HG02678 (cell line): Measurements from ENCODE around the gene LHX3.

Experiments used
- ATAC-seq: cut with Tn5 transposase; IDR thresholded peaks from one replicate; pipeline ENCODE4 v1.9.1; 2021; ENCODE audit warnings: mild to moderate bottlenecking, moderate library complexity; ENCODE audit not compliant: unreplicated experiment

The LHX3 gene

GRCh38 chr9:136209786-136210185 lies 4.9 kb upstream of the LHX3 start:
- no peak for ATAC-seq

- no peak for ATAC-seq
Measured at GRCh38 chr9:136209232-136209631, 4.3 kb upstream of the LHX3 start.

DNA sequence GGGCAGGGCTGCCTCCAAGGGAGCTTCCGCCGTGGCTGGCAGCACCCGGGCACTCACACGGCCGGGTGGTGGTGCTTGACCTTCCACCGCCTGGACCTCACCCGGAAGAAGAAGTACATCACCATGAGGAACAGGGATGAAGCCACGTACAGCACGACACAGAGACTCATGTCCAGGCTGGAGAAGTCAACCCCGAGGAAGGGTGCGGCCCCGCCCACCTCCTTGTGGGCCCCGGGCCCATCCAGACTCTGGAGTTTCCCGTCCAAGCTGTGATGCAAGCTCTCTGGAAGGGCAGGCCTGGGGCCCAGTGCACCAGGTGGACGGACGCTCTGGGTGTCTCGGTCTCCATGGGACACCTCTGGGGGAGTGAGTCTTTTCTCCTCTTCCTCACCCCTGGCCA lies 3.7 kb upstream of the LHX3 start:
- no peak for ATAC-seq

GRCh38 chr9:136207616-136208015 lies 2.7 kb upstream of the LHX3 start:
- ATAC-seq: no peak

DNA sequence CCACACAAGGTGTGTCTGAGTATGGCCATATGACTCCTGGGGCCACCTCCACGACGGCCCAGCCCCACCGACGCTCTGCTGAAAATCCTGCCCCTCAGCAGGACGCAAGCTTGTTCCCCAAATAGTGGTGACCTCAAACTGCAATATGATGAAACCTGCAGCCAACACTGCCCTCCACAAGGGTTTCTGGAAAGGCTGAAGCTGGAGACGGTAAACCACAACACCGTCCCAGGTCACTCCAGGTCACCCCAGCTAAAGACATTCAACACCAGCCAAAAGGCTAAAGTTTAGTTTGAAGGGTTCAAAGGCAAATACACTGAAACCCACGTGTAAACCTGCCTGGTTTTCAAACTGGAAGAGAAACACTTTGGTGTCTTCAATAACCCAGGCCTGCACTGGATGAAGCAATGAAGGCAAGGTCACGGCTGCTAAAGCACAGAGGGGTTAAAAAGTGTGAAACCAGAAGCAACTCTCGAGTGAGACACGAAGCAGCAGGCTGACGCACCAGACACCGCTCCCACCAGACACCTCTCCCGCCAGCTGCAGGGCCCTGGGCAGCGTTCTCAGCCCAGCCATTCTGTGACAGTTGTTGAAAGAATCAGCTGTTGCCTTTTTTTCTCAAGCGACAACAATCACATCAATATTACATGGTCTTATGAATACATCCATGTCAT lies 1.8 kb upstream of the LHX3 start:
- no peak for ATAC-seq

- ATAC-seq: no peak
Measured at GRCh38 chr9:136205707-136205992, 722 bp upstream of the LHX3 start.

- no peak for ATAC-seq
Measured at GRCh38 chr9:136204145-136204805, 653 bp downstream of the LHX3 start.

DNA sequence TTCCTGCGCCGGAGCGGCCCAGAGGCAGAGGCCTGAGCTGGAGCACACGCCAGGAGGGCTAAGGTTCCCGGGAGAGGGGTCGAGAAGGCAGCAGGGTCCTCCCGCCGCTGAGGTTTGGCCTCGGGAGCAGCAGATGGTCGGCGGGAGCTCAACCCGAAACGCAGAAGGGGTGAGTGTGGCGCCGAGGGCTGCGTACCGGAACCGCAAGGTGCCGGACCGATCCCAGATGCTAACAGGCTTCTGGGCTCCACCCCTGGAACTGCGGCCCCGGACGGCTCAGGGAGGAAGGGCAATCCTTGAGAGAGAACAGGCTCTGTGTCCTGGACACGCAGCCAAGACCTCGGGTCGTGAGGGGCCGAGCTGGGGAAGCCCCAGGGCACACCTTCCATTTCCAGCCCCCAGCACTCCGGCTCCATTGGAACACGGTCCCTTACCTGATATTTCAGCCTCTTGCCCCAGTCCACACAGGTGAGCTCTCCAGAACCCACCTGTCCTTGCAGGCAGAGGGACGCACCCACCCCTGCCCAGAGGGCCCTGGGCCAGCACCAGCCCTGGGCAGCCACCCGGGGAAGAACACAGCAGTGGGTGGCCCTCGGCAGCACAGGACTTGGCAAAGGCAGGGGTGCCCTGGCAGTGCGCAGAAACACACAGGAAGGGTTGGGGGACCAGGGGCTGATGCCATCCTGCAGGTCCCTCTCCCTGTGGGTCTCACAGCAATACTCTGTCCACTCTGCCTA lies 1.4 kb downstream of the LHX3 start:
- no peak for ATAC-seq

GRCh38 chr9:136202454-136203407 lies 2.2 kb downstream of the LHX3 start:
- no peak for ATAC-seq

- no peak for ATAC-seq
Measured at GRCh38 chr9:136201609-136202453, 3.1 kb downstream of the LHX3 start.

DNA sequence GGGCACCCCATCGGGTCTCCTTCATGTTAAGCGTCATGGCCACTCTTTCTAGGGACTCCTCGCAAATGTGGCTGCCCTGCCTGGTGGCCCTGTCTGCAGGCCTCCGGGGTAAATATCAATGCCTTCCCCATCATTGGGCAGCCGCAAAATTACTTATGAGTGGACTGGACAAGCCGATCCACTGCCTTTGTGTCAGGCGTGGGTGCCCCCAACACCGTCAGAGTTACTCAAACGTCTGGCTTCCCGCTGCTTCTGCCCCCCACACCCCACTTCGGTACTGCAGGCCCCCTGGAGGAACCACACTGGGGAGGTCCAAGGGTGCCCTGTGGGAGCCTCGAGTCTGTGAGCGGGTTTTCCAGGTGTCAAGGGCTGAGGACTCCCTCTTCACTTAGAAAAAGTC lies 3.8 kb downstream of the LHX3 start:
- ATAC-seq: no peak

GRCh38 chr9:136200424-136200823 lies 4.5 kb downstream of the LHX3 start:
- ATAC-seq: no peak

DNA sequence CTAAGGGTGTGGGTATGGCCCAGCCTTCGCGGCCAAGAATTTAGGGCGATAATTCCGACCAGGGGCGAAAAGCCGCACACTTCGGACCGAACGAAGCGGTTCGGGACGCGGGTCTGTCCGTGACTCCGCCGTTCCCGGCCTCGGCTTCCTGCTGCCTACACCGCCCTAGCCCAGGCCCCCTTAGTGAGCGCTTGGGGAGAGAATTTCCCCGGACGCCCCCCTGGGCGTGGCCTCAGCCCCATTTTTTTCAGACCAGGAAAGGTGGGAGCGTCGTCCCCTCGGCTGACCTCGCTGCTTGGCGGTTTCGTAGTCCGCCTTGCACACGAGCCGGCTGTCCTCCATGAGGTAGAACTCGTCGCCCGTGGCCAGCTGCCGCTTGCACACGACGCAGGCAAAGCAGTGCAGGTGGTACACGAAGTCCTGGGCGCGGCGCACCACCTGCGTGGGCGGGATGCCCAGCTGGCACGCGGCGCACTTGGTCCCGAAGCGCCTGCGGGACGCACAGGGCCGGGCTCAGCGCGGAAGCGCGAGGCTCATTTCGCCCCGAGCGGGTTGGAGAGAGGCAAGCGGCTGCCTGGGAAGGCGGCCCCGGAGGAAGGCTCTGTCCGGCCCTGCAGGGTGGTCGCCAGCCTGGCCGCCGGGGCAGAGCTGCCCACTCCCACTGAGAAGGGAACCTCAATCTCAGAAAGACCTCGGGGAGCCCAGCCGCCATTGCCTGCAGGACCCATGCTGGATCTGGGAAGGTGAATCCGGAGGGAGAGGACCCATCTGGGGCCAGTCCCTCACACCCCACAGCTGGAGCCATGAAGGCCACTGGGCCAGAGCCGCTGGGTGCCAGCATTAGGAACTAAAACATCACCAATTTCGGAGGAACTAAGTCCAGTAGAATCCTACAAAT lies 5.3 kb downstream of the LHX3 start:
- ATAC-seq: no peak

DNA sequence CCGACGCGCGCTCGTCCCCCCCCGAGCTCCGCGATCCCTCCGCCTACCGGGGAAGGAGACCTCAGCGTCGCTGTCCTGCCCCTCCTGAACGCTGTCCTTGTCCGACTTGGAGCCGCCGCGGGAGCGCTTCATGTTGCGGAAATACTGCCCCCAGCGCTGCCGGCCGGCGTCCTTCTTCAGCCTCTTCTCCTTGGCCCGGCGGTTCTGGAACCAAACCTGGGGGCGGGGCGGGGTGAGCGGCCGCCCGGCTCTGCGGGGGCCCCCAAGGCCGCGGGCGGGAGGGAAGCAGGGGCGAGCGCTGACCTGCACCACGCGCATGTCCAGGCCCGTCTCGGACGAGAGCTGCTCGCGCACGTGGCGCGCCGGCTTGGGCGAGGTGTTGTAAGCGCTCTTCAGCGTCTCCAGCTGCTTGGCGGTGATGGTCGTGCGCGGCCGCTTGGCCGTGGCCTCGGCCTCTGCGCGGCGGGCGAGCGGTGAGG lies 6.3 kb downstream of the LHX3 start:
- no peak for ATAC-seq

DNA sequence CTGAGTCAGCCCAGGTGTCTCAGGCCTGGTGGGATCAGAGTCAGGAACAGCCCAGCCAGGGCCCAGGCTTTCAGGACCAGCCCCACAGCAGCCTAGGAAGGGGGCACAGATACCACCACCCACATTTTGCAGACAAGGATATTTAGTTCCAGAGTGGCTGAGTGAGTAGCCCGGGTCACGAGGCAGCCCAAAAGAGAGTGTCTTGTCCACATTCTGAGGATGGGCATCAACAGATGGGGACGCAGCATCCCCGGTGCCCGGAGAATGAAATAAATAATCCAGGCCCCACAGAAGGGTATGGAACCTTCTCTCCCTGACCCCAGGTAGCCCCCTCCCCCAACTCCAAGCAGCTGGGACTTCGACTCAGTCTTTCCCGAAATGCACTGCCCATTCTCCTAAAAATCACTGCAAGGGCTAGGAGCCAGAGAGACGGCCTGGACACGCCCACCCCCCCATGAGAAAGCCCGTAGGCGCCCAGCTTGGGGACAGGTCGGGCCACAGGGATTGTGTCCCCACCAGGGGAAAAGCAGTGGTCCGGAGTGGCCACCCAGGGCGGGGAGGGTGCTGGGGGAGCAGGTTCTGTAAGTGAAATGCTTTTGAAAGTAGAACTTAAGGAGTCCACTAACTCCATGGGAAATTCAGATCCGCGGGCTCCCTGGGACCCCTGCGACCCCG lies 6.9 kb downstream of the LHX3 start:
- no peak for ATAC-seq

DNA sequence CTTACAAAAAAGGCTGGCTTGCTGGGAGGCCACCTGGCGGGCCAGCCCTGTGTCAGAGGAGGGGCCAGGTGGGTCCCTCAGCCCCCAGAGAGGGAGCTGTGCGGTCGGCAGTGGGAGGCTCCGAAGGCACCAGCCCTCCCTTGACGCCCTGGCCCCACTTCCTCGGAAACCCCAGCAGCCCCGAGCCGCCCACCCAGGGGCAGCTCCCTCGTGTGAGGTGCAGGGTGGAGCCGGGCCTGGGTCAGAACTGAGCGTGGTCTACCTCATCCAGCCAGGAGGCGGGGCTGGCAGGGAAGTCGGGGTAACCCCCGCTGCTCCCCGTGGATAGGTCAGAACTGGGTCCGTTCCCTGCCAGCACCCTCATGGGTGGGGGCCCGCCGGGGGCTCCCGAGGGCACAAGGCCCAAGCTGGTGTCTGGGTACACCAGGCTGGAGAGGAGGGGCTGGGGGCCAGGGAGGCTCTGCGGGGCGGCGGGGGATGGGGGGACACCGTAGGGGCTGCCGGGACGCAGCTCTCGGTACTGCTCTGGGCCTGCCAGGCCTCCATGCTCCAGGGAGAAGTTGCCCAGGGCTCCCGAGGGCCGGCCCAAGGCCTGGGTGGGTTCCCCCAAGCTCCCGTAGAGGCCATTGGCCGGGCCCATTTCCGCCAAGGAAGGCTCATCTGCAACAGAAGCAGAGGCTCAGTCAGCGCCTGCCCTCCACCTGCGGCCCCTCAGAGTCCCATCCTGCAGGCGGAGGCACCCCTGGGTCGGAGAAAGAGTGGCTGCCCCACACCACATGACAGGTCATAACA lies 7.6 kb downstream of the LHX3 start:
- ATAC-seq: no peak

DNA sequence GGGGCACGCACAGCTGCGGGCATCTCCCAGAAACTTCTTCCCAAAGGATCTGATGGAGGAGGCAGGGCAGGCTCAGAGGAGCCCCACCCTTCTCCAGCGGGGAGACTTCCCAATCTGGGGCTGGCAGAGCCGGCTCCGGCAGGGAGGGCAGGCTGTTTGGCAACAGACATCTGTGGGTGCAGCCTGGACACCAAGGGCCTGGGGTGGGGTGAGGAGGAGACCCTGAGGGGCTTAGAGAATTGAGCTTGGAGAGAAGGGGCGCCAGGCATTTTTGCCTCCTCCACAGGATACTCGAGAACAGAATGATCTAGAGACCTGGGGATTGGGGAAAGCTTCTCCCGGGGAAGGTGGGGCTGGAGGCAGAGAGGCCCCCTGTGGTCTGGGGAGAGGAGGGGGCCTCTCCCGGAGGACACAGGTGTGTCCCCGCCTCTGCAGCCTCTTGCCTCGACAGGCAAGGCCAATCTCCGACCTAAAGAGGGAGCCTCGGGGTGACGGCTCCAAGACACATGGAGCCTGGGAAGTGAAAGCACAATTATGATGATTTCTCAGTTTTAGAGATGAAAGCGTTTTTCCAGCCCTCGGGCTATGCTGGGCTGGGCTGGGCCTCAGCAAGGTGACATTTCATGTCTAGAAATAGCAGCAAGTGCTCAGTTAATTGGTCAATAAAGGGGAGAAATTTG lies 8.4 kb downstream of the LHX3 start:
- no peak for ATAC-seq
